Panc1 (cell line): ENCODE measurements around the gene CSF1.

Source experiments
- CTCF ChIP-seq: fragments of 450-650 bp; IDR thresholded peaks from 2 replicates; pipeline ENCODE4 v1.5.1; 2017; ENCODE audit warnings: mild to moderate bottlenecking
- POLR2AphosphoS5 ChIP-seq: IDR thresholded peaks from 2 replicates; pipeline ENCODE4 v1.6.1; 2012; ENCODE audit warnings: mild to moderate bottlenecking, low read depth, low read length, moderate library complexity
- TCF7L2 ChIP-seq: IDR thresholded peaks from 2 replicates; pipeline ENCODE4 v1.6.1; 2011; ENCODE audit warnings: mild to moderate bottlenecking, low read depth, low read length, inconsistent platforms
- TF ChIP-seq, protein P1 (sequence below), 2 experiments: IDR thresholded peaks; 2 replicates each; pipeline ENCODE4 v1.6.1; 2011 to 2012; ENCODE audit warnings: low read depth in 2 of 2, control low read depth in 1 of 2, low read length in 1 of 2, mild to moderate bottlenecking in 1 of 2, moderate library complexity in 1 of 2; ENCODE audit not compliant: insufficient read depth in 1 of 2

GRCh38 chr1:109975718-109976117 lies 65.1 kb downstream of the CSF1 start:
- TF ChIP-seq CTCF (no peak), POLR2AphosphoS5 (no peak), TCF7L2 (no peak)
- TF ChIP-seq, protein P1, sequence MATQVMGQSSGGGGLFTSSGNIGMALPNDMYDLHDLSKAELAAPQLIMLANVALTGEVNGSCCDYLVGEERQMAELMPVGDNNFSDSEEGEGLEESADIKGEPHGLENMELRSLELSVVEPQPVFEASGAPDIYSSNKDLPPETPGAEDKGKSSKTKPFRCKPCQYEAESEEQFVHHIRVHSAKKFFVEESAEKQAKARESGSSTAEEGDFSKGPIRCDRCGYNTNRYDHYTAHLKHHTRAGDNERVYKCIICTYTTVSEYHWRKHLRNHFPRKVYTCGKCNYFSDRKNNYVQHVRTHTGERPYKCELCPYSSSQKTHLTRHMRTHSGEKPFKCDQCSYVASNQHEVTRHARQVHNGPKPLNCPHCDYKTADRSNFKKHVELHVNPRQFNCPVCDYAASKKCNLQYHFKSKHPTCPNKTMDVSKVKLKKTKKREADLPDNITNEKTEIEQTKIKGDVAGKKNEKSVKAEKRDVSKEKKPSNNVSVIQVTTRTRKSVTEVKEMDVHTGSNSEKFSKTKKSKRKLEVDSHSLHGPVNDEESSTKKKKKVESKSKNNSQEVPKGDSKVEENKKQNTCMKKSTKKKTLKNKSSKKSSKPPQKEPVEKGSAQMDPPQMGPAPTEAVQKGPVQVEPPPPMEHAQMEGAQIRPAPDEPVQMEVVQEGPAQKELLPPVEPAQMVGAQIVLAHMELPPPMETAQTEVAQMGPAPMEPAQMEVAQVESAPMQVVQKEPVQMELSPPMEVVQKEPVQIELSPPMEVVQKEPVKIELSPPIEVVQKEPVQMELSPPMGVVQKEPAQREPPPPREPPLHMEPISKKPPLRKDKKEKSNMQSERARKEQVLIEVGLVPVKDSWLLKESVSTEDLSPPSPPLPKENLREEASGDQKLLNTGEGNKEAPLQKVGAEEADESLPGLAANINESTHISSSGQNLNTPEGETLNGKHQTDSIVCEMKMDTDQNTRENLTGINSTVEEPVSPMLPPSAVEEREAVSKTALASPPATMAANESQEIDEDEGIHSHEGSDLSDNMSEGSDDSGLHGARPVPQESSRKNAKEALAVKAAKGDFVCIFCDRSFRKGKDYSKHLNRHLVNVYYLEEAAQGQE (IDR thresholded peaks at IDR 0.05; ENCODE audit: insufficient read depth in 1 of 2, low read depth in 2 of 2, low read length in 1 of 2): no peak
